Peyer's patch (tissue), 4 donors: ENCODE measurements around the gene DUS3L. TPM values are rescaled to one million over a fixed set of nuclear protein-coding genes. Genes with fewer than 3 reads are reported as not detected.
A peak's percentile ranks its signal among the peaks of the same experiment; 100 is the strongest.

ENCODE experiments used
- DNase-seq, 3 donors: peaks; one replicate each; pipeline ENCODE4 v3.0.0-alpha.2; 2017 to 2019
- H3K27ac ChIP-seq, 4 donors: fragments of 200-600 bp; sonication (generic); one replicate each; pipeline ENCODE4 v1.5.1; 2016 to 2019
- H3K27me3 ChIP-seq, 2 donors: fragments of 200-600 bp; sonication (generic); one replicate each; pipeline ENCODE4 v1.5.1; 2019
- H3K36me3 ChIP-seq, 3 donors: fragments of 200-600 bp; sonication (generic); one replicate each; pipeline ENCODE4 v1.5.1; 2016 to 2019
- H3K4me1 ChIP-seq, 4 donors: fragments of 200-600 bp; sonication (generic); one replicate each; pipeline ENCODE4 v1.5.1; 2016 to 2019
- H3K4me3 ChIP-seq, 4 donors: fragments of 200-600 bp; sonication (generic); 1 replicate in 3 of 4; 2 replicates in 1 of 4; pipeline ENCODE4 v1.5.1; 2016 to 2019; ENCODE audit warnings: mild to moderate bottlenecking in 1 of 4
- H3K9me3 ChIP-seq, 4 donors: fragments of 200-600 bp; sonication (generic); one replicate each; pipeline ENCODE4 v1.5.1; 2016 to 2019; ENCODE audit warnings: mild to moderate bottlenecking in 1 of 4
- POLR2A ChIP-seq, 2 donors: fragments of 450-650 bp; IDR thresholded peaks; one replicate each; pipeline ENCODE4 v1.5.1; 2017; ENCODE audit warnings: antibody characterized with exemption in 2 of 2, mild to moderate bottlenecking in 2 of 2, moderate library complexity in 2 of 2
- total RNA-seq, 4 donors: library from RNA; depleted of rRNA; stranded (reverse); fragments of >200 nt; gene quantifications; one replicate each; pipeline ENCODE4 v1.1.0, GENCODE V29; 2016
- TF ChIP-seq, protein P1 (sequence below), 6 experiments: fragments of 450-650 bp in 4 of 6; fragments of 200-600 bp in 2 of 6; sonication (generic) in 1 of 6; IDR thresholded peaks; one replicate each; pipeline ENCODE4 v1.5.1; 2017 to 2019; ENCODE audit warnings: antibody characterized with exemption in 6 of 6, mild to moderate bottlenecking in 3 of 6, moderate library complexity in 1 of 6

The DUS3L gene, protein sequence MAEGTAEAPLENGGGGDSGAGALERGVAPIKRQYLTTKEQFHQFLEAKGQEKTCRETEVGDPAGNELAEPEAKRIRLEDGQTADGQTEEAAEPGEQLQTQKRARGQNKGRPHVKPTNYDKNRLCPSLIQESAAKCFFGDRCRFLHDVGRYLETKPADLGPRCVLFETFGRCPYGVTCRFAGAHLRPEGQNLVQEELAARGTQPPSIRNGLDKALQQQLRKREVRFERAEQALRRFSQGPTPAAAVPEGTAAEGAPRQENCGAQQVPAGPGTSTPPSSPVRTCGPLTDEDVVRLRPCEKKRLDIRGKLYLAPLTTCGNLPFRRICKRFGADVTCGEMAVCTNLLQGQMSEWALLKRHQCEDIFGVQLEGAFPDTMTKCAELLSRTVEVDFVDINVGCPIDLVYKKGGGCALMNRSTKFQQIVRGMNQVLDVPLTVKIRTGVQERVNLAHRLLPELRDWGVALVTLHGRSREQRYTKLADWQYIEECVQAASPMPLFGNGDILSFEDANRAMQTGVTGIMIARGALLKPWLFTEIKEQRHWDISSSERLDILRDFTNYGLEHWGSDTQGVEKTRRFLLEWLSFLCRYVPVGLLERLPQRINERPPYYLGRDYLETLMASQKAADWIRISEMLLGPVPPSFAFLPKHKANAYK
- total RNA-seq: 10 to 100 TPM; 31.5 to 91.6 (median 71.2) TPM

DNA sequence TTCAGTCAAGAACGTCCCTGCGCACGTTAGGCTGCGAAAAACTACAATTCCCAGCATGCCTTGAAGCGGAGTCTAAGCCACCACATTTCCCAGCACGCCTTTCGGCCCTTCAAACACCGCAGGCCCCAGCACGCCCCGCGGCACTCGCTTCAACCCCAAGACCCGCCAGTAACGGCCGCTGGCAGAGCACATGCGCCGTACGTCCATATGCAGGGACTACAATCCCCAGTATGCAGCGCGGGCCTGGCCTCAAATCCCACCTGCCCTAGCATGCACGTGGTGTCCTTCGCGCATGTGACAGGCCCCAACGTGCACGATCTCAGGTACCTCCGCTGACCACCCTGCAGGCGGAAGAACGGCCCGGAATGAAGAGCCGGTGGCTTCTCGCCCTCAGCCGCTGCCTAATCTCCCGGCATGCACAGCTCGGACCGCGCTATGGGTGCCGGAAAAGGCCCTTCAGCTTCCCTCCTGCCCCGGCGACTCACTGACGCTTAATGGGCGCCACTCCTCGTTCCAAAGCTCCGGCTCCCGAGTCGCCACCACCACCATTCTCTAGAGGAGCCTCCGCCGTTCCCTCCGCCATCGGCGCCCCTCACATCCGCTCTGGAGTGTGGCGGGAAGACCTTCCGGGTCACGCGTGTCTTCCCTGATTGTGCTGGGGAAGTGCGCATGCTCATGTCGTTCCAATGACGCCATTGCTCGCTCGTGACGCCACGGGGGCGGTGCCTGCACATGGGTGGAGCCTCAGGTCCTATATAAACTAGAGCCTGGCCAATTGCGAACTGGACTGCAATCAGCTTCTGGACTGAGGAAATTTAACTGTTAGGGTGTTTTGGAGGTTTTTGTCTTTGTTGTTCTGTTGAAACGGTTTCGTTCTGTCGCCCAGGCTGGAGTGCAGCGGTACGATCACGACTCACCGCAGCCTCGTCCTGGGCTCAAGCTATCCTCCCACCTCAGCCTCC is at the start of gene DUS3L:
Gene DUS3L (minus strand): TSS at position 605 of the 962 bp plus-strand sequence. CDS start 22 bp downstream, at position 583.
- DNase-seq: peak; percentile 95 to 99 (median 96)
- H3K27ac ChIP-seq: peak within 1 kb of the TSS; percentile 94 to 98 (median 96)
- TF ChIP-seq, protein P1, sequence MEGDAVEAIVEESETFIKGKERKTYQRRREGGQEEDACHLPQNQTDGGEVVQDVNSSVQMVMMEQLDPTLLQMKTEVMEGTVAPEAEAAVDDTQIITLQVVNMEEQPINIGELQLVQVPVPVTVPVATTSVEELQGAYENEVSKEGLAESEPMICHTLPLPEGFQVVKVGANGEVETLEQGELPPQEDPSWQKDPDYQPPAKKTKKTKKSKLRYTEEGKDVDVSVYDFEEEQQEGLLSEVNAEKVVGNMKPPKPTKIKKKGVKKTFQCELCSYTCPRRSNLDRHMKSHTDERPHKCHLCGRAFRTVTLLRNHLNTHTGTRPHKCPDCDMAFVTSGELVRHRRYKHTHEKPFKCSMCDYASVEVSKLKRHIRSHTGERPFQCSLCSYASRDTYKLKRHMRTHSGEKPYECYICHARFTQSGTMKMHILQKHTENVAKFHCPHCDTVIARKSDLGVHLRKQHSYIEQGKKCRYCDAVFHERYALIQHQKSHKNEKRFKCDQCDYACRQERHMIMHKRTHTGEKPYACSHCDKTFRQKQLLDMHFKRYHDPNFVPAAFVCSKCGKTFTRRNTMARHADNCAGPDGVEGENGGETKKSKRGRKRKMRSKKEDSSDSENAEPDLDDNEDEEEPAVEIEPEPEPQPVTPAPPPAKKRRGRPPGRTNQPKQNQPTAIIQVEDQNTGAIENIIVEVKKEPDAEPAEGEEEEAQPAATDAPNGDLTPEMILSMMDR (IDR thresholded peaks at IDR 0.05): no peak
- TF ChIP-seq POLR2A (IDR thresholded peaks at IDR 0.05): peak; percentile 45 to 59
- H3K4me3 ChIP-seq: peak within 1 kb of the TSS; percentile 69 to 89 (median 84)
- no peaks in the 10 kb centered on the region for H3K9me3 ChIP-seq
- peaks cover 0 to 7% (median 3%) of the 10 kb centered on the region in 4 donors for H3K4me1 ChIP-seq
- H3K36me3 ChIP-seq: peaks cover 0 to 41% (median 0%) of the 10 kb centered on the region in 3 donors
- no peaks in the 10 kb centered on the region for H3K27me3 ChIP-seq

DNA sequence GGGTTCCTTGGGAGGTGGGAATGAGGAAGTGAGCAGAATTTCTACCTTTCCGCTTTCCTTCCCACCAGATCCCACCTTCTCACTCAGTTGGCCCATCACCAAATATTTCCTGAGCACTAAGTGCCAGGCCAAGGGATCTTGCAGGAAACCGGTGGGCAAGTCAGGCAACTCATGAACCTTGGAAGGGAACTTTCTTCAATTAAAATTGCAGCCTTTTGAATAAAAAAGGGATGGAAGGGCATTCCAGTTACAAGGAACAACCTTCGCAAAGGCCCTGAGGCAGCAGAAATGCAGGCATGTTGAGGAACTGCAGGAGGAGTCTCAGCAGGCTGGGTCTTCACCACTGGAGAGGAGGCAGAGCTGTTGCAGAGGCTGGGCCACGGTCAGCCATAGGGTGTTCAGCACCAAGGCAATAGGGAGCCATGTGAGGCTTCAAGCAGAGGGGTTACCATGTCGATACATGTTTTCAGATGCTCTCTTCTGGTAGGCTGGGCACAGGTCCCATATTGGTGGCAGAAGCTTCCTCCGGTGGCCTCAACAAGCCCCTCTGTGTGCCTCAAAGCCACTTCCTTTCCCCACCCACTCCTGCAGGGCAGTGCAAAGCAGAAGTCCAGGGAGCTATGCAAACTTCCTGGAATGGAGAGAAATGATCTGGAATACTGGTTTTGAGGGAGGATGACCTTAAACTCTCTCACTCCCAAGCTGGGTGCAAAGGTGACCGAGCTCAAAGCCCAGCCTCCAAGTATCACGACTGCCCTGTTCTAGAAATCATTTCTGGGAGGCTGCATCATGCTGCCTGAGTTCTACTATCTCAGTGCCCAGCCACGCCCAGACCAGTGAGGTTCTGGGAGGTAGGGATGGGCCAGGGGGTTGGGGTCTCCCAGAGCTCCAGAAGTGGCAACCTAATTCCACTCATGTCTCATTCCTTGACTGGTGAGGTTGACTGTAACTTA is 48.4 kb upstream of the DUS3L start, which contains the start of gene FUT6:
Gene FUT6 (minus strand): TSS at position 638 of the 953 bp plus-strand sequence. CDS start 7,135 bp downstream, outside the sequence.
- Histone ChIP-seq H3K36me3 (peaks cover 0 to 29% (median 0%) of the 10 kb centered on the region in 3 donors), H3K9me3 (no peaks in the 10 kb centered on the region), H3K27me3 (no peaks in the 10 kb centered on the region), H3K27ac (peak within 1 kb of the TSS in 3 of 4 donors; percentile 73 to 91 (median 88)), H3K4me1 (peaks cover 0 to 26% (median 2%) of the 10 kb centered on the region in 4 donors), H3K4me3 (peak within 1 kb of the TSS in 3 of 4 donors; percentile 27 to 59 (median 52))
- DNase-seq: peak in 2 of 3 donors; percentile 68 to 77
- TF ChIP-seq, protein P1 (IDR thresholded peaks at IDR 0.05): peak in 1 of 6 experiments; percentile 23
- peak; percentile 42 to 57 for TF ChIP-seq POLR2A (IDR thresholded peaks at IDR 0.05)

DNA sequence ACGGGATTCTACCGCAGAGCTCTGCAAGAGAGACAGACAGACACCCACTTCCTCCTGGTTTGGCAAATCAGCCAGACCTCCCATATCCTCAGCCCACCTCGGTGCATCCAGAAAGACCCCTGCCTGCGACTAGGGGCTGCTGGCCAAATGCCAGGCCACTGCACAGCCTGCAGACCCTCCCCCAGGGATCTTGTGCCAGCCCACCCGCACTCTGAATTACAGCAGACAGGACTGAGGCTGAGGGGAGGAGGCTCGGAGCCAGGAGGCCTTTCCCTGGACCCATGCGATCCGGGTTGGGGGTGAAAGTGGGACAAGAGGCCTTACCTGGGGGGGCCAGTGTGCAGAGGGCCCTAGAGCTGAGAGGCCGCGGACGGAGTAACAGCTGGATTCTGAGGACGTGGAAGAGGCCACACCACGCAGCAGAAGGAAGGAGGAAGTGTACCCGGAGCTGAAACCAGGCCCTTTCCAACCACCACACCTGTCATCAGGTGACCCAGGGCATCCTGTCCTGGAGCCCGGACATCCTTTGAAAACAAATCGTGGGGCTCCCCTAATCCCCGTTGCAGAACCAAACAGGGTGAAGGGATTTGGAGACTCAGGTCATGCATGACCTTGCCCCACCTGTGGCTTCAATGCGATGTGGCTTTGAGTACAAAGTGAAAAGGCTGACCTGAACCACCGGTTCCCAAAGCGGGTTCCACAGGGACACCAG is 47.5 kb upstream of the DUS3L start:
- Histone ChIP-seq H3K4me1 (peaks cover 0 to 24% (median 2%) of the 10 kb centered on the region in 4 donors), H3K27me3 (no peaks in the 10 kb centered on the region), H3K9me3 (no peaks in the 10 kb centered on the region), H3K27ac (peak overlapping the region in 3 of 4 donors; percentile 73 to 91 (median 88)), H3K4me3 (peak overlapping the region in 3 of 4 donors; percentile 27 to 59 (median 52)), H3K36me3 (peaks cover 0 to 27% (median 0%) of the 10 kb centered on the region in 3 donors)
- peak; percentile 66 to 75 for TF ChIP-seq POLR2A (IDR thresholded peaks at IDR 0.05)
- TF ChIP-seq, protein P1 (IDR thresholded peaks at IDR 0.05): no peak
- peak in 1 of 3 donors; percentile 79 for DNase-seq

GRCh38 chr19:5837761-5838352 is 46.9 kb upstream of the DUS3L start:
- peaks cover 0 to 24% (median 2%) of the 10 kb centered on the region in 4 donors for H3K4me1 ChIP-seq
- peak overlapping the region in 3 of 4 donors; percentile 73 to 91 (median 88) for H3K27ac ChIP-seq
- no peaks in the 10 kb centered on the region for H3K27me3 ChIP-seq
- H3K36me3 ChIP-seq: peaks cover 0 to 21% (median 0%) of the 10 kb centered on the region in 3 donors
- peak in 1 of 2 donors; percentile 9 for TF ChIP-seq POLR2A (IDR thresholded peaks at IDR 0.05)
- TF ChIP-seq, protein P1 (IDR thresholded peaks at IDR 0.05): no peak
- no peak for DNase-seq
- no peaks in the 10 kb centered on the region for H3K9me3 ChIP-seq
- H3K4me3 ChIP-seq: peak overlapping the region in 3 of 4 donors; percentile 27 to 59 (median 52)
